Neutrophil (primary cell): ENCODE measurements around the gene SIK2.

ENCODE experiments used
- H3K27ac ChIP-seq: fragments of 200-600 bp; sonication (generic); 2 replicates; pipeline ENCODE4 v1.5.1; 2016; ENCODE audit warnings: mild to moderate bottlenecking, moderate library complexity
- H3K27me3 ChIP-seq: fragments of 200-600 bp; sonication (generic); 2 replicates; pipeline ENCODE4 v1.6.0; 2016; ENCODE audit warnings: mild to moderate bottlenecking
- H3K36me3 ChIP-seq: fragments of 200-600 bp; sonication (generic); 2 replicates; pipeline ENCODE4 v1.5.1; 2017
- H3K4me1 ChIP-seq, 2 experiments: fragments of 200-600 bp in 1 of 2; sonication (generic) in 1 of 2; 1 replicate in 1 of 2; 2 replicates in 1 of 2; pipeline versions ENCODE4 v1.5.1 to v1.6.1; 2013 to 2016; ENCODE audit warnings: low read depth in 1 of 2, low read length in 1 of 2, mild to moderate bottlenecking in 1 of 2, moderate library complexity in 1 of 2; ENCODE audit not compliant: control insufficient read depth in 1 of 2, insufficient read depth in 1 of 2
- H3K4me3 ChIP-seq, 2 experiments: fragments of 200-600 bp in 1 of 2; sonication (generic) in 1 of 2; 1 replicate in 1 of 2; 2 replicates in 1 of 2; pipeline ENCODE4 v1.5.1; 2013 to 2016; ENCODE audit warnings: low read depth in 1 of 2, low read length in 1 of 2, mild to moderate bottlenecking in 1 of 2, moderate library complexity in 1 of 2
- H3K9me3 ChIP-seq: fragments of 200-600 bp; sonication (generic); 2 replicates; pipeline ENCODE4 v1.5.1; 2016
- TF ChIP-seq, protein P1 (sequence below): fragments of 200-600 bp; sonication (generic); IDR thresholded peaks from 2 replicates; pipeline ENCODE4 v1.5.1; 2016; ENCODE audit warnings: antibody characterized with exemption

SIK2 gene

GRCh38 chr11:111601979-111602864 lies at the start of gene SIK2:
Gene SIK2, plus strand, starts transcription at chr11:111602449. Its CDS starts 115 bp downstream, at chr11:111602564.
- Histone ChIP-seq H3K27me3 (peaks cover 7% of the 10 kb centered on the region), H3K36me3 (no peaks in the 10 kb centered on the region), H3K4me3 (peak within 1 kb of the TSS; percentile 75 to 86), H3K4me1 (peaks cover 12 to 19% of the 10 kb centered on the region in 2 experiments), H3K9me3 (no peaks in the 10 kb centered on the region), H3K27ac (peak within 1 kb of the TSS; percentile 78)
- TF ChIP-seq, protein P1, sequence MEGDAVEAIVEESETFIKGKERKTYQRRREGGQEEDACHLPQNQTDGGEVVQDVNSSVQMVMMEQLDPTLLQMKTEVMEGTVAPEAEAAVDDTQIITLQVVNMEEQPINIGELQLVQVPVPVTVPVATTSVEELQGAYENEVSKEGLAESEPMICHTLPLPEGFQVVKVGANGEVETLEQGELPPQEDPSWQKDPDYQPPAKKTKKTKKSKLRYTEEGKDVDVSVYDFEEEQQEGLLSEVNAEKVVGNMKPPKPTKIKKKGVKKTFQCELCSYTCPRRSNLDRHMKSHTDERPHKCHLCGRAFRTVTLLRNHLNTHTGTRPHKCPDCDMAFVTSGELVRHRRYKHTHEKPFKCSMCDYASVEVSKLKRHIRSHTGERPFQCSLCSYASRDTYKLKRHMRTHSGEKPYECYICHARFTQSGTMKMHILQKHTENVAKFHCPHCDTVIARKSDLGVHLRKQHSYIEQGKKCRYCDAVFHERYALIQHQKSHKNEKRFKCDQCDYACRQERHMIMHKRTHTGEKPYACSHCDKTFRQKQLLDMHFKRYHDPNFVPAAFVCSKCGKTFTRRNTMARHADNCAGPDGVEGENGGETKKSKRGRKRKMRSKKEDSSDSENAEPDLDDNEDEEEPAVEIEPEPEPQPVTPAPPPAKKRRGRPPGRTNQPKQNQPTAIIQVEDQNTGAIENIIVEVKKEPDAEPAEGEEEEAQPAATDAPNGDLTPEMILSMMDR: peak; percentile 49

- H3K27me3 ChIP-seq: no peaks in the 10 kb centered on the region
- TF ChIP-seq, protein P1: no peak
- no peaks in the 10 kb centered on the region for H3K4me1 ChIP-seq
- no peak overlapping the region for H3K27ac ChIP-seq
- no peaks in the 10 kb centered on the region for H3K9me3 ChIP-seq
- no peaks in the 10 kb centered on the region for H3K36me3 ChIP-seq
- no peak overlapping the region for H3K4me3 ChIP-seq
Measured at GRCh38 chr11:111554532-111554931, 47.7 kb upstream of the SIK2 start.

- Histone ChIP-seq H3K36me3 (no peaks in the 10 kb centered on the region), H3K4me3 (no peak overlapping the region), H3K9me3 (no peaks in the 10 kb centered on the region), H3K4me1 (no peaks in the 10 kb centered on the region), H3K27ac (no peak overlapping the region), H3K27me3 (no peaks in the 10 kb centered on the region)
- TF ChIP-seq, protein P1: no peak
Measured at GRCh38 chr11:111555255-111555654, 47.0 kb upstream of the SIK2 start.

DNA sequence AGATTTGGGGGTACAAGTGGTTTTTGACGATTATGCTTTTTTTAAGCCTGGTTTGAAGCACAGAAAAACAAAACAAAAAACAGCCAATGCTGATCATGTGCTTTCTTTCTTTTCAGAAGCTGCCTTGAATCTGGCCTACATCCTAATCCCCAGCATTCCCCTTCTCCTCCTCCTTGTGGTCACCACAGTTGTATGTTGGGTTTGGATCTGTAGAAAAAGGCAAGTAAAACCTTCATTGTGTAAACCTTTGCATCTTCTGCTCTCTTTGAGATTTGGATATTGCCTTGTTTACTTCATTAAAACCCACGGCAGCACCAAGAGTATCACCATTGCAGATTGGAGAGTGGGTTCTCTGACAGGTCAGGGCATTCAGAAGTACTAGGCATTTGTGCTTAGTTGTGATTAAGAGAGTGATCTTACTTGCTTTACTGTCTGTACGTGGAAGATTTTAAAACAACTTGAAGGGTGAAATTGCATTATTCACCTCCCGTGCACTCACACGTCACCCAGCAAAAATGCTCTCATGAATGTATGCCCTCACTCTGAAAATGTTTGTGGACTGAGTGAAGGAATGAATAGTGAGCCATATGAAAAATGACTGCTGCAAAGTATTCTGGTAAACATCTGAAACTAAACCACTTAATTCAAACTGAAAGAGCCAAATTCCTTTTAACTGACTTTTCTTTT lies 44.7 kb upstream of the SIK2 start:
- no peaks in the 10 kb centered on the region for H3K27me3 ChIP-seq
- no peaks in the 10 kb centered on the region for H3K4me1 ChIP-seq
- no peaks in the 10 kb centered on the region for H3K36me3 ChIP-seq
- TF ChIP-seq, protein P1: no peak
- no peak overlapping the region for H3K4me3 ChIP-seq
- no peak overlapping the region for H3K27ac ChIP-seq
- H3K9me3 ChIP-seq: no peaks in the 10 kb centered on the region

GRCh38 chr11:111559800-111560464 lies 42.3 kb upstream of the SIK2 start:
- Histone ChIP-seq H3K4me1 (no peaks in the 10 kb centered on the region), H3K9me3 (no peaks in the 10 kb centered on the region), H3K27me3 (no peaks in the 10 kb centered on the region), H3K27ac (no peak overlapping the region), H3K4me3 (no peak overlapping the region), H3K36me3 (no peaks in the 10 kb centered on the region)
- TF ChIP-seq, protein P1: no peak
